ENCODE data around the gene AKAP13. TPM values are rescaled to one million over a fixed set of nuclear protein-coding genes. Genes with fewer than 3 reads are reported as not detected.
A peak's percentile ranks its signal among the peaks of the same experiment; 100 is the strongest.

Gene AKAP13
- total RNA-seq, 1 donor from 2014 or later = 450 TPM

- intact Hi-C loops (cut with DNase I) = no loop called here
- ATAC-seq (no peak), DNase-seq (no peak)
- no peak for TF ChIP-seq CTCF (IDR thresholded peaks at IDR 0.05)
- no peak overlapping the region for H3K4me3 ChIP-seq
- no peaks in the 10 kb centered on the region for H3K9me3 ChIP-seq
- peaks cover 100% of the 10 kb centered on the region for H3K36me3 ChIP-seq
- H3K27me3 ChIP-seq = no peaks in the 10 kb centered on the region
- peak overlapping the region; percentile 58 for H3K27ac ChIP-seq
- peaks cover 23% of the 10 kb centered on the region for H3K4me1 ChIP-seq
Observed at GRCh38 chr15:85726454-85726853, 346.1 kb downstream of the AKAP13 start.

GRCh38 chr15:85727068-85727467, 346.7 kb downstream of the AKAP13 start:
- ATAC-seq (peak; percentile 16), DNase-seq (no peak)
- intact Hi-C loops (cut with DNase I) = no loop called here
- Histone ChIP-seq H3K9me3 (no peaks in the 10 kb centered on the region), H3K27ac (peak overlapping the region; percentile 58), H3K4me3 (no peak overlapping the region), H3K36me3 (peaks cover 100% of the 10 kb centered on the region), H3K4me1 (peaks cover 23% of the 10 kb centered on the region), H3K27me3 (no peaks in the 10 kb centered on the region)
- no peak for TF ChIP-seq CTCF (IDR thresholded peaks at IDR 0.05)

GRCh38 chr15:85730001-85730820, 349.8 kb downstream of the AKAP13 start:
- DNase-seq = no peak
- peak; percentile 85 for ATAC-seq
- intact Hi-C loops (cut with DNase I) = loop anchor here (10.0 kb wide), 1 partner anchor 105 kb away; no protein-coding TSS in a partner anchor
- Histone ChIP-seq H3K9me3 (no peaks in the 10 kb centered on the region), H3K27me3 (no peaks in the 10 kb centered on the region), H3K27ac (no peak overlapping the region), H3K4me3 (no peak overlapping the region), H3K4me1 (peaks cover 9% of the 10 kb centered on the region), H3K36me3 (peaks cover 97% of the 10 kb centered on the region)
- peak; percentile 73 for TF ChIP-seq CTCF (IDR thresholded peaks at IDR 0.05)

- Histone ChIP-seq H3K9me3 (no peaks in the 10 kb centered on the region), H3K27ac (no peak overlapping the region), H3K4me3 (no peak overlapping the region), H3K36me3 (peaks cover 97% of the 10 kb centered on the region), H3K27me3 (no peaks in the 10 kb centered on the region), H3K4me1 (no peaks in the 10 kb centered on the region)
- DNase-seq (no peak), ATAC-seq (no peak)
- TF ChIP-seq CTCF (IDR thresholded peaks at IDR 0.05) = no peak
- intact Hi-C loops (cut with DNase I) = loop anchor here (10.0 kb wide), 1 partner anchor 101 kb away; no protein-coding TSS in a partner anchor
Observed at GRCh38 chr15:85733416-85733815, 353.0 kb downstream of the AKAP13 start.

GRCh38 chr15:85737061-85737460, 356.7 kb downstream of the AKAP13 start:
- H3K4me3 ChIP-seq = no peak overlapping the region
- intact Hi-C loops (cut with DNase I) = loop anchor here (10.0 kb wide), 1 partner anchor 98 kb away; no protein-coding TSS in a partner anchor
- peaks cover 93% of the 10 kb centered on the region for H3K36me3 ChIP-seq
- DNase-seq (no peak), ATAC-seq (no peak)
- no peak for TF ChIP-seq CTCF (IDR thresholded peaks at IDR 0.05)
- no peaks in the 10 kb centered on the region for H3K27me3 ChIP-seq
- H3K9me3 ChIP-seq = no peaks in the 10 kb centered on the region
- no peaks in the 10 kb centered on the region for H3K4me1 ChIP-seq
- H3K27ac ChIP-seq = no peak overlapping the region
